CD4-positive, alpha-beta T cell treated with Interleukin-15 for 4 hours (primary cell): ENCODE results near the gene OSBPL5.
"Not testable (repeated sequence)": the region's sequence is repeated elsewhere in the genome, so short reads cannot be mapped to it uniquely, and the experiment has no call there.

Experiments used
- DNase-seq: peaks from one replicate; pipeline ENCODE4 v3.0.0-alpha.2; 2020; ENCODE audit warnings: low spot score

OSBPL5 gene

GRCh38 chr11:3080733-3081385 is 84.3 kb downstream of the OSBPL5 start:
- DNase-seq, result no peak

GRCh38 chr11:3080104-3080503 is 85.0 kb downstream of the OSBPL5 start:
- DNase-seq, result no peak

GRCh38 chr11:3077846-3078440 is 87.2 kb downstream of the OSBPL5 start:
- DNase-seq, result no peak

- DNase-seq, result no peak
These were observed 87.8 kb downstream of the OSBPL5 start for GRCh38 chr11:3077189-3077836.

GRCh38 chr11:3074912-3075589 is 90.1 kb downstream of the OSBPL5 start:
- DNase-seq, result no peak

GRCh38 chr11:3073029-3073435 is 92.1 kb downstream of the OSBPL5 start:
- DNase-seq, result no peak

GRCh38 chr11:3069425-3069824 is 95.7 kb downstream of the OSBPL5 start:
- DNase-seq, result no peak

GRCh38 chr11:3066308-3066707 is 98.8 kb downstream of the OSBPL5 start:
- not testable (repeated sequence) for DNase-seq

- not testable (repeated sequence) for DNase-seq
These were observed 100.4 kb downstream of the OSBPL5 start for GRCh38 chr11:3064709-3065108.

- DNase-seq, result not testable (repeated sequence)
These were observed 101.2 kb downstream of the OSBPL5 start for GRCh38 chr11:3063876-3064275.

- DNase-seq, result not testable (repeated sequence)
These were observed 101.7 kb downstream of the OSBPL5 start for GRCh38 chr11:3063432-3063831.

GRCh38 chr11:3060436-3061025 is 104.6 kb downstream of the OSBPL5 start:
- no peak for DNase-seq

GRCh38 chr11:3058753-3059664 is 106.1 kb downstream of the OSBPL5 start:
- DNase-seq, result no peak

GRCh38 chr11:3057069-3057963 is 107.8 kb downstream of the OSBPL5 start, which contains the start of gene CARS1:
CARS1 (minus strand) TSS chr11:3057423; CDS start chr11:3057367, 56 bp downstream.
- DNase-seq, result peak; percentile 92

GRCh38 chr11:3056296-3057068 is 108.6 kb downstream of the OSBPL5 start:
- peak; percentile 22 for DNase-seq

GRCh38 chr11:3055891-3056290 is 109.2 kb downstream of the OSBPL5 start:
- no peak for DNase-seq

- DNase-seq, result no peak
These were observed 112.5 kb downstream of the OSBPL5 start for GRCh38 chr11:3052567-3052966.

- DNase-seq, result no peak
These were observed 113.0 kb downstream of the OSBPL5 start for GRCh38 chr11:3052109-3052479.
